Measurements from ENCODE around the gene NDRG4.
A peak's percentile ranks its signal among the peaks of the same experiment; 100 is the strongest.

The NDRG4 gene

GRCh38 chr16:58495521-58496331, 4.2 kb upstream of the NDRG4 start:
- no peak for DNase-seq

GRCh38 chr16:58497468-58497867, 2.5 kb upstream of the NDRG4 start:
- DNase-seq = no peak

- no peak for DNase-seq
These were observed 2.0 kb upstream of the NDRG4 start for GRCh38 chr16:58497935-58498334.

GRCh38 chr16:58498341-58499091, 1.4 kb upstream of the NDRG4 start:
- DNase-seq = no peak

GRCh38 chr16:58499092-58499511, 841 bp upstream of the NDRG4 start:
- DNase-seq = no peak

GRCh38 chr16:58500430-58501241, 693 bp downstream of the NDRG4 start:
- no peak for DNase-seq

GRCh38 chr16:58501242-58502131, 1.5 kb downstream of the NDRG4 start:
- DNase-seq = peak in 2 of 5 donors; percentile 39 to 43

GRCh38 chr16:58502217-58502921, 2.4 kb downstream of the NDRG4 start:
- DNase-seq = no peak

GRCh38 chr16:58503166-58503862, 3.4 kb downstream of the NDRG4 start:
- no peak for DNase-seq

- no peak for DNase-seq
These were observed 4.1 kb downstream of the NDRG4 start for GRCh38 chr16:58503863-58504688.

GRCh38 chr16:58506241-58507194, 6.6 kb downstream of the NDRG4 start:
- DNase-seq = no peak

GRCh38 chr16:58507195-58507962, 7.4 kb downstream of the NDRG4 start:
- no peak for DNase-seq

GRCh38 chr16:58507963-58508670, 8.2 kb downstream of the NDRG4 start:
- DNase-seq = no peak

- no peak for DNase-seq
These were observed 8.8 kb downstream of the NDRG4 start for GRCh38 chr16:58508671-58509251.

GRCh38 chr16:58509256-58510096, 9.5 kb downstream of the NDRG4 start:
- DNase-seq = no peak
